Neural progenitor cell (in vitro differentiated cells): Measurements from ENCODE around the gene PBX4. TPM values are rescaled to one million over a fixed set of nuclear protein-coding genes. Genes with fewer than 3 reads are reported as not detected.

Source experiments
- DNase-seq: peaks from one replicate; pipeline ENCODE4 v3.0.0-alpha.2; 2016; ENCODE audit warnings: low spot score
- H2AFZ ChIP-seq: fragments of 200-600 bp; sonication (generic); replicated peaks from 2 replicates; pipeline ENCODE4 v1.6.1; 2016; ENCODE audit warnings: antibody characterized with exemption
- H3F3A ChIP-seq: fragments of 200-600 bp; sonication (generic); 2 replicates; pipeline ENCODE4 v1.6.1; 2016; ENCODE audit warnings: antibody characterized with exemption, low read depth
- H3K27ac ChIP-seq: fragments of 200-600 bp; sonication (generic); 2 replicates; pipeline ENCODE4 v1.5.1; 2016; ENCODE audit warnings: mild to moderate bottlenecking
- H3K27me3 ChIP-seq: fragments of 200-600 bp; sonication (generic); 2 replicates; pipeline ENCODE4 v1.6.1; 2016; ENCODE audit warnings: mild to moderate bottlenecking, moderate library complexity
- H3K36me3 ChIP-seq: fragments of 200-600 bp; sonication (generic); 2 replicates; pipeline ENCODE4 v1.5.1; 2016
- H3K4me1 ChIP-seq: fragments of 200-600 bp; sonication (generic); 2 replicates; pipeline ENCODE4 v1.6.1; 2016; ENCODE audit warnings: mixed run types
- H3K4me2 ChIP-seq: fragments of 200-600 bp; sonication (generic); 2 replicates; pipeline ENCODE4 v1.6.1; 2016
- H3K4me3 ChIP-seq: fragments of 200-600 bp; sonication (generic); 2 replicates; pipeline ENCODE4 v1.5.1; 2016
- H3K79me2 ChIP-seq: fragments of 200-600 bp; sonication (generic); 2 replicates; pipeline ENCODE4 v1.6.1; 2016; ENCODE audit warnings: low read depth
- H3K9ac ChIP-seq: fragments of 200-600 bp; sonication (generic); 2 replicates; pipeline ENCODE4 v1.6.1; 2016
- H3K9me3 ChIP-seq: fragments of 200-600 bp; sonication (generic); 2 replicates; pipeline ENCODE4 v1.5.1; 2016; ENCODE audit warnings: low read depth
- H4K20me1 ChIP-seq: fragments of 200-600 bp; sonication (generic); 2 replicates; pipeline ENCODE4 v1.6.1; 2016; ENCODE audit warnings: low read depth
- H3K27ac Mint-ChIP-seq: 3 replicates; pipeline ENCODE4 v1.8.0; 2021; ENCODE audit warnings: mixed read lengths
- H3K27me3 Mint-ChIP-seq: 2 replicates; pipeline ENCODE4 v1.8.0; 2022; ENCODE audit warnings: low read depth, mild to moderate bottlenecking, inconsistent platforms, moderate library complexity, mixed read lengths; ENCODE audit not compliant: insufficient read depth
- H3K36me3 Mint-ChIP-seq: 3 replicates; pipeline ENCODE4 v1.8.0; 2021; ENCODE audit warnings: mixed read lengths
- H3K4me1 Mint-ChIP-seq: 3 replicates; pipeline ENCODE4 v1.8.0; 2021; ENCODE audit warnings: mixed read lengths
- H3K4me3 Mint-ChIP-seq: 3 replicates; pipeline ENCODE4 v1.8.0; 2021; ENCODE audit warnings: mild to moderate bottlenecking, moderate library complexity, mixed read lengths
- H3K9me3 Mint-ChIP-seq: 3 replicates; pipeline ENCODE4 v1.8.0; 2020; ENCODE audit warnings: mixed read lengths
- EZH2 ChIP-seq: fragments of 200-600 bp; sonication (generic); IDR thresholded peaks from 2 replicates; pipeline ENCODE4 v1.6.1; 2017; ENCODE audit warnings: antibody characterized with exemption, mild to moderate bottlenecking, moderate library complexity
- EZH2phosphoT487 ChIP-seq: fragments of 200-600 bp; sonication (generic); IDR thresholded peaks from 2 replicates; pipeline ENCODE4 v1.6.1; 2017; ENCODE audit warnings: antibody characterized with exemption
- total RNA-seq: library from RNA; depleted of rRNA; stranded (reverse); fragments of >200 nt; gene quantifications from 2 replicates; pipeline ENCODE4 v1.2.3, GENCODE V29; 2015; ENCODE audit warnings: low replicate concordance
- TF ChIP-seq, protein P1 (sequence below): fragments of 200-600 bp; sonication (generic); IDR thresholded peaks from 2 replicates; pipeline ENCODE4 v1.5.1; 2017; ENCODE audit warnings: antibody characterized with exemption, mild to moderate bottlenecking

The PBX4 gene
- total RNA-seq, 1 donor from 2014 or later: 3.2 TPM

DNA sequence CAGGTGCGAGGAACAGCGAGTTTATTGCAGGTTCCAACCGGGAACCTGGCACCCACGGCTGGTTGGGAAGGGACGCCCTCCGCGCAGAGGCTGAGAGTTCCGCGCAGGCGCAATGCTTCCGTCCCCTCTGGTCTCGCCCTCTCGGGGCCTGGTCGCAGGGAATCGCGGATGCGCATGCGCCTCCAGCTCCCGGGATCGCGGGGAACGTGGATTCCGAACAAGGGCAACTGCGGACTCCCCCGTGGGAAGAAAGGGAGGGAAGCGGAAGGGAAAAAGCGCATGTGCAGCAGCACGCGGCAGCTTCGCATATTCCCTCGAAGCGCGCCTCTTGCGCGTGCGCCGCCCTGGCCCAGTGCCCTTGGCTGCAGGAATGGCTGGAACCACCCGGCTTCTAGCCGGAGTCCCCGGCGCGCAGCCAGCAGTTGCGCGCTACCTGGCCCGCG lies 104.3 kb downstream of the PBX4 start:
- no peak for DNase-seq
- no peak overlapping the region for H3K4me3 ChIP-seq
- no peak overlapping the region for H3K4me2 ChIP-seq
- no peaks in the 10 kb centered on the region for H3K4me1 ChIP-seq
- H3K27me3 Mint-ChIP-seq: no peaks in the 10 kb centered on the region
- no peaks in the 10 kb centered on the region for H3K36me3 ChIP-seq
- H3F3A ChIP-seq: peaks cover 10% of the 10 kb centered on the region
- peaks cover 8% of the 10 kb centered on the region for H4K20me1 ChIP-seq
- H3K9ac ChIP-seq: no peak overlapping the region
- H3K27me3 ChIP-seq: no peaks in the 10 kb centered on the region
- no peak overlapping the region for H3K27ac Mint-ChIP-seq
- H3K79me2 ChIP-seq: peaks cover 32% of the 10 kb centered on the region
- no peak overlapping the region for H2AFZ ChIP-seq
- H3K27ac ChIP-seq: no peak overlapping the region
- H3K9me3 ChIP-seq: no peaks in the 10 kb centered on the region
- no peaks in the 10 kb centered on the region for H3K9me3 Mint-ChIP-seq
- peak overlapping the region; percentile 53 for H3K4me3 Mint-ChIP-seq
- peaks cover 12% of the 10 kb centered on the region for H3K4me1 Mint-ChIP-seq
- H3K36me3 Mint-ChIP-seq: peaks cover 4% of the 10 kb centered on the region
- no peak for TF ChIP-seq EZH2
- no peak for TF ChIP-seq EZH2phosphoT487
- TF ChIP-seq, protein P1, sequence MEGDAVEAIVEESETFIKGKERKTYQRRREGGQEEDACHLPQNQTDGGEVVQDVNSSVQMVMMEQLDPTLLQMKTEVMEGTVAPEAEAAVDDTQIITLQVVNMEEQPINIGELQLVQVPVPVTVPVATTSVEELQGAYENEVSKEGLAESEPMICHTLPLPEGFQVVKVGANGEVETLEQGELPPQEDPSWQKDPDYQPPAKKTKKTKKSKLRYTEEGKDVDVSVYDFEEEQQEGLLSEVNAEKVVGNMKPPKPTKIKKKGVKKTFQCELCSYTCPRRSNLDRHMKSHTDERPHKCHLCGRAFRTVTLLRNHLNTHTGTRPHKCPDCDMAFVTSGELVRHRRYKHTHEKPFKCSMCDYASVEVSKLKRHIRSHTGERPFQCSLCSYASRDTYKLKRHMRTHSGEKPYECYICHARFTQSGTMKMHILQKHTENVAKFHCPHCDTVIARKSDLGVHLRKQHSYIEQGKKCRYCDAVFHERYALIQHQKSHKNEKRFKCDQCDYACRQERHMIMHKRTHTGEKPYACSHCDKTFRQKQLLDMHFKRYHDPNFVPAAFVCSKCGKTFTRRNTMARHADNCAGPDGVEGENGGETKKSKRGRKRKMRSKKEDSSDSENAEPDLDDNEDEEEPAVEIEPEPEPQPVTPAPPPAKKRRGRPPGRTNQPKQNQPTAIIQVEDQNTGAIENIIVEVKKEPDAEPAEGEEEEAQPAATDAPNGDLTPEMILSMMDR: no peak

DNA sequence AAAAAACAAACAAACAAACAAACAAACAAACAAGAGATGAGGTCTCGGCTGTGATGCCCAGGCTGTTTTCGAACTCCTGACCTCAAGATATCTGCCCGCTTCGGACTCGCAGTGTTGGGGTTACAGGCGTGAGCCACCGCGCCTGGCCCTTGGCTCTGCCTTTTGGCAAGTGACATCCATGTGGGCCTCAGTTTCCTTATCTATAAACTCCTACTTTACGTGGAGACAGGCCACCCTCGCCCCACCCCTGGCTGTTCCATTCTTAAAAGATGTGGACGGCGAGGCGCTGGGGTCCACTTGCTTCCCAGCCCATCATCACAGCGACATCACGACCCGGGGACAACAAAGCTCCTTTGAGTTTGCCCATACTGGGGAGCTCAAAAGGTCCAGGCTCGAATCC lies 104.8 kb downstream of the PBX4 start:
- no peak overlapping the region for H3K4me3 ChIP-seq
- no peak overlapping the region for H2AFZ ChIP-seq
- H3K27me3 ChIP-seq: no peaks in the 10 kb centered on the region
- Mint-ChIP-seq H3K4me1 (peaks cover 12% of the 10 kb centered on the region), H3K4me3 (peak overlapping the region; percentile 53), H3K27ac (no peak overlapping the region), H3K27me3 (no peaks in the 10 kb centered on the region), H3K9me3 (no peaks in the 10 kb centered on the region), H3K36me3 (peaks cover 2% of the 10 kb centered on the region)
- no peak overlapping the region for H3K27ac ChIP-seq
- H3K4me1 ChIP-seq: no peaks in the 10 kb centered on the region
- H3K36me3 ChIP-seq: no peaks in the 10 kb centered on the region
- peaks cover 26% of the 10 kb centered on the region for H3K79me2 ChIP-seq
- H4K20me1 ChIP-seq: peaks cover 6% of the 10 kb centered on the region
- no peaks in the 10 kb centered on the region for H3K9me3 ChIP-seq
- no peak overlapping the region for H3K9ac ChIP-seq
- H3K4me2 ChIP-seq: no peak overlapping the region
- TF ChIP-seq, protein P1: no peak
- TF ChIP-seq EZH2phosphoT487 (no peak), EZH2 (no peak)
- no peak for DNase-seq
- H3F3A ChIP-seq: peaks cover 10% of the 10 kb centered on the region

Other genes with a start within 250 kb of the PBX4 start
- gene GATAD2A, start 213.0 kb downstream of the PBX4 start, total RNA-seq: 37.9 and 49.8 TPM in 2 replicates
- gene TSSK6, start 103.1 kb downstream of the PBX4 start, total RNA-seq: 4.6 and 7.0 TPM in 2 replicates
- gene NDUFA13, start 102.5 kb downstream of the PBX4 start, total RNA-seq: 78.6 and 108 TPM in 2 replicates
- gene YJEFN3, start 89.8 kb downstream of the PBX4 start, total RNA-seq: 2.6 and 5.1 TPM in 2 replicates
- 1.0 and 3.3 TPM in 2 replicates for gene CILP2, start 80.4 kb downstream of the PBX4 start, total RNA-seq
- gene LPAR2, start 9.5 kb upstream of the PBX4 start, total RNA-seq: 21.2 and 64.8 TPM in 2 replicates
- 6.4 and 7.9 TPM in 2 replicates for gene GMIP, start 25.0 kb upstream of the PBX4 start, total RNA-seq
- gene ATP13A1, start 45.0 kb upstream of the PBX4 start, total RNA-seq: 19.2 and 181 TPM in 2 replicates
- 22.6 and 29.5 TPM in 2 replicates for gene ZNF101, start 50.2 kb upstream of the PBX4 start, total RNA-seq
- gene ZNF14, start 114.4 kb upstream of the PBX4 start, total RNA-seq: 14.4 and 21.0 TPM in 2 replicates
- 16.1 and 19.9 TPM in 2 replicates for gene ZNF506, start 203.1 kb upstream of the PBX4 start, total RNA-seq
- gene ZNF253, start 247.2 kb upstream of the PBX4 start, total RNA-seq: 54.5 and 79.2 TPM in 2 replicates